IPS DF 4.7 (cell line): Measurements from ENCODE around the gene JDP2.

Experiments used
- DNase-seq: peaks from one replicate; pipeline ENCODE4 v3.0.0-alpha.2; 2013; ENCODE audit warnings: low spot score; ENCODE audit errors: extremely low read depth

JDP2 gene

DNA sequence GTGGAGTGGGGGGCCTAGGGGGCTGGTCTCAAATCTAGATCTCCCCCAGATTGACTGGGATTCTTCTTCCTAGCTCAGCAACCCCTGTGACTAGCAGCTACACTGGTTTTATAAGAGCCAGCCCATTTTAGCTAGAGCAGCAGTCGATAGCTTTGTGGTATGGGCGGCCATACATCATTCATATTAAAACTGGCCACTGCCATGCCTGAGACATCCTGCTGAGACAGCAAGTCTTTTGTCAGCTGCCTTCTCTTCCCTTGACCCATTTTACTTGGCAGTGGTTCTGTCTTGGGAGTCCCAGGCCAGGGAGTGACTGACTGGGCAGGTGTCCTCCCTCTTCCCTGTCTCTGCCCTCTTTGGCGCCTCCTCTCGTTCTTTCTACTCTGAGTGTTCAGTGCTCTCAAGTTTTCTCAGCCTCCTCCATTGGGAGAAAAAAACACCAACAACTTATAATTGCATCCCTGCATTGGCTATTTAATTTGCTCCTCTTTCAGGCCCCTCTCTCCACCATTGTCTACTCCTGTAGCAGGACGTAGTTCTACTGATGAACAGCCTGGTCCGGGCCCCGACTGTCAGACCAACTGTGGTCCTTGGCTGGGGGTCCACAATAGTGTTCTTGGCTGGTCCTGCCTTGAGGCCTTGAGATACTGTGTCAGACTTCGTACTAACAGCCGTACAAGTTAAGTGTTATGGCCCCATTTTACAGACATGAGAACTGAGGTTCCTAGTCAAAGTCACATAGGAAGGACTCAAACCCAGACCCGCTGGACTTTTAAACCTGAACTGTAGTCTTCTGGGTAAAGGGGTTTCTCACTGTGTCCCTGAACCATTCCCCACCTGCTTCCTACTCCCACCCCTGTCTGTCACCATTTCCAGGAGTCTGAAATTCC is 18.3 kb upstream of the JDP2 start:
- DNase-seq, result no peak

DNA sequence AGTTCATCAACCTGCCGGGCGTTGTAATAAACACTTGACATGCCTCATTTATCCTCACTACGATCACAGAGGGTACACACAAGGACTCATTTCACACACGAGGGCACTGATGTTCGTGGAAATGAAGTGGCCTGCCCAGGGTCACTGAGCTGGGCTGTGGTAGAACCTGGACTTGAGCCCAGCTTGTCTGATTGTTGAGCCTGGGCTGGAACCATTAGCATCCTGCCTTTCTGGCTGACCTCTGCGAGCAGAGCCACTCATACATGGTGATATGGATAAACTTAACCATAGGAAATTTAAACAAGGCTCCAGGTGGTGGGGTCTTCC is 16.6 kb upstream of the JDP2 start:
- DNase-seq, result no peak

DNA sequence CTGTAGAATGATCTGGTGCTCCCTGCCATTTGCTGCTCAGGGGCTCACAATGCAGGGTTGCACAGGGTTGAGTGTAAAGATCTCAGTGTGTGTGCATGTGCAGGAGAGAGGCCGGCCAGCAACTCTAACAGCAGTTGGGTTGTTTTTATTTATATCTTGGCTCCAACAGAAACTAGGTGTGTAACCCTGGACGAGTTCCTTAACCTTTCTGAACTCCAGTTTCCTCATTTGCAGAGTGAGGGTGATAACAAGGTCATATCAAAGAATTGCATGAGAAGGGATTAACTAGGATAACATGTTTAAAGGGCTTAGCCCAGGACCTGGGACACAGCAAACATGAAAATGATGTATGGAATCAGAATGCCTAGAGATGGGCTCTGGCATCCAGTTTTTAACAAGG is 14.8 kb upstream of the JDP2 start:
- DNase-seq, result no peak

- DNase-seq, result no peak
These were observed 10.1 kb upstream of the JDP2 start for GRCh38 chr14:75417674-75418073.

- DNase-seq, result peak; percentile 81
These were observed 8.7 kb upstream of the JDP2 start for GRCh38 chr14:75418850-75419768.

- no peak for DNase-seq
These were observed 5.7 kb upstream of the JDP2 start for GRCh38 chr14:75422169-75422568.

DNA sequence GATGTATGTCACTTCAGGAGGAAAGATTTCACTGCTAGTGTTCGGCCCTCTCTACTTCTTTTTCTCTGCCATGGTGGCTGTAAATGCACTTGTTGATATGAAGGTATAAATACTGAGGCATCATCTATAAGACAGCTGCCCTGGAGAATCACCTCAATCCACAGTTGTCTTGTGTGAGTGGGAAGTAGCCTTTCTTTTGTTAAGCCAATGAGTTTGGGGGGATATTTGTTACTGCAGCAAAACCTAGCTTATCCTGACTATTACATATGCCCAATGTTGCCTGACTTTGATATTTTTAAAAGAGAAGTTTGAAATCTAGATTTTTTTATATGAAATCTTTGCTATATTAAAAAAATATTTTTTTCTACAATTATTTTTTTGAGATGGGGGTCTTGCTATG is 3.3 kb upstream of the JDP2 start:
- no peak for DNase-seq

DNA sequence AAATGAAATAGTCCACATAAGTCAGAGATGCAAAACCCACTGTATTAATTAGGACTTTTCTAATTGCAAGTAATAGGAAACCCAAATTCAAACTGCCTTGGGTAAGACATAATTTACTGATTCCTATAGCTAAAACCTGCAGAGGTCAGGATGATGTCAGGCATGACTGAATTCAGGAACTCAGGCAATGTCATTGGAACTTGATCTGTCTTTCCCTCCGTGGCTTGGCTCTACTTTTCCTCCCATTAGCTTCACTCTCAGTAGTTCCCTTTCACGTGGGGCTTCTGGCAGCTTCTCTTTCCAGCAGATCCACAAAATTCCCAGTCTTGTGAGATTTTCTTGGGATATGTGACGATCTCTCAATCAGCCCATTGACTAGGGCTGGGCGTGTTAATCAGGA is 2.4 kb upstream of the JDP2 start:
- DNase-seq, result no peak

DNA sequence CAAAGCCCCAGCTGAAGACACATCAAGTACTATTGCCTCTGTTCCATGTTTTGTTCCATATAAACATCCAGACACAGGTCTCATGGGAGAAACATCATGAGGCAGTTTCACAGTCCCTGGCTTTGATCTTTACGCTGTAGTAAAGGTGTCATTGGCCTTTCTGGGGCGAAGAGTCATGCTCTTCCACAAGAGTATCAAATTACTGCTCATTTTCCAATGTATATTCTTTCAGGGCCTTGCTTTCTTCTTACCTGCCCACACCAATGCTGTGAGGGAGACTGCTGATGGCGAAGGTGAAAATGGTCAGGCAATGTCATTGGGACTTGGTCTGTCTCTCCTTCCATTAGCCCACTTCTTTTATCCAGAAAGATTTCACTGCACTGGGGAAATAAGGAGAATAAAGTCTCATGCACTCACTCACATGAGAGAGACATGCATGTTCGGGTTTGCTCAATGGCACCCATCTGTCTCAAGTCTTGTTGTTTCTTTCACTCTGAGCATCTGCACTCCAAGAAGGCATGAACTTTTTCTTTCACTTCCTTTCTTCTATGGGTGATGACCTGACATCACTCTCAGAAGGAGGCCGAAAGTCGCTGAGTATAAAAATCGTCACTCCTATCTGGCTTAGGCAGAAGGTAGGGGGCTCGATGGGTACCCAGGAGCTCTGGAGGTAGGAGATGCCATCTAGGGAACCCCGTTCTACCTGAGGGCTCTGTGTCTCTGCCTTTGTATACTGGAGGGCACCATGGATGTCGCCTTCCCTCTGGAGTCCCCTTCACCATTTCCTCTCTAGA is 1.3 kb upstream of the JDP2 start:
- DNase-seq, result no peak

DNA sequence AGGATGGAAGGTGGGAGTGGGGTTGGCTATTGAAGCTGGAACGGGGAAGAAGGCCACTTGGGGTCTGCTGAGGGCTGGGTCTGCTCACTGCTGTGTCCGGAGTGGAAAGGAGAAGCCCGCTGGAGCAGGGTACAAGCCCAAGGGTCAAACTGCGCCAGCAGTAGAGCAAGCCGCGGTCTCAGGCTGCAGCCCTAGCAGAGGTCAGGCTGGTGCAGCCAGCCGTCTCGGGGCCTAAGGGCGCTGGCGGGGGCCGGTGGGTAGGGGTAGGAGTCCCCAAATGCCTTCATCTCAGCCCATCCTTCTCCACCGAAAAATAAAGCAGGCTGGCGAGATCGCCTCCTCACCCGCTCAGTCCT is 718 bp upstream of the JDP2 start:
- DNase-seq, result no peak

GRCh38 chr14:75428230-75429104 is 645 bp downstream of the JDP2 start:
- no peak for DNase-seq

DNA sequence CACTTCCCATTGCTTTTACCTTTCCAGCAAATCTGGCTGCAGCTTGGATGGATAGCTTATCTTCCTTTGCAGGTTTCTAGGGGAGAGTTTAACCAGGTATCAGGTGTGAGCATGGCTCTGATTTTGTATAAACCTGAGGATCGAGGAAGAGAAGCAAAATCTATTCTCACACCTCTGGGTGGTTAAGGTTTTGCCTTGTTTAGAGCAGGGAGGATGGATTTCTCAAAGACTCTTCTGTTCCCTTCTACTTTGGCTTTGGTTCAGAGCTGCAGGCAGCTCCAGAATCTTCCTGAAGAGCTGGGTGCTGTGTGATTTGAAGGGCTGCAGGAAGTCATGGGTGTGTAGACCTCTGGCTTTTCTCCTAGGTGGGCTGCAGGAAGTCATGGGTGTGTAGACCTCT is 1.7 kb downstream of the JDP2 start:
- DNase-seq, result no peak

DNA sequence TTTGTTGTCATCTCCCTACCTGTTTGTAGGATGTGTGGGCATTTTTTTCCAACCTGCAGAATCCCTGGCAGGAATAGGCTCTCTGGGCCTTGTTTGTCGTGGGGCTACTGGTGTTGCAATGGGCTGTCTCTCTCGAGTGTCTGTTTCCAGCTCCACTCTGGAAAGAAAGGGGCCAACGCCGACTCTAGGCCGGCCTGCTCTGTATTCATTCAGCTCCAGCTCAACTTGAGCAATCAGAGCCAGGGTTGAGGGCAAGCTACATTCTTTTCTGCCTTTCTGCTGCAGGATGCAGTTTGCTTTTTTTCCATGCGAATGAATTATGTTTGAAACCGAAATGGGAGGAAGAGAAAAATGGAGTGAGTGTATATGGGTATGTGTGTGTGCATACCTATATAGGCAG is 2.3 kb downstream of the JDP2 start:
- DNase-seq, result no peak

DNA sequence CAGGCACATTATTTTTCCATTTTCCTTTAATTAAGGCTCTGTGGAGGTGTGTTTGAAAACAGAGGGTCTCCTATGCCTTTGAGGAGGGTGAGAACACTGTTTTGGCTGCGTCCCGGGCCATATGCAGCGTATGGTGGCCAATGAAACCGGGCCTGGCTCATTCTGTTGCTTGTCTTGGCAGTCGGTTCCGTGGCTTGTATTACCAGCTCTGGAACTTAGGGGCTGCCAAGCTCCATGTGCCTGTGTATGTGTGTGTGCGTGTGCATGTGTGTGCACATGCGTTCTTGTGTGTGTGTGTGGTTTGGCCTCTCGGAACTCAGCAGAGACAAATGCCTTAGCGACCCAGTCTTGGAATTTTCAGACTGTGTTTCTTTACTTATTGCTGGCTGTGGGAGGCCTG is 2.7 kb downstream of the JDP2 start:
- no peak for DNase-seq

GRCh38 chr14:75430976-75431375 is 3.2 kb downstream of the JDP2 start:
- no peak for DNase-seq

GRCh38 chr14:75431827-75432226 is 4.0 kb downstream of the JDP2 start:
- no peak for DNase-seq

GRCh38 chr14:75432411-75432810 is 4.6 kb downstream of the JDP2 start:
- no peak for DNase-seq

DNA sequence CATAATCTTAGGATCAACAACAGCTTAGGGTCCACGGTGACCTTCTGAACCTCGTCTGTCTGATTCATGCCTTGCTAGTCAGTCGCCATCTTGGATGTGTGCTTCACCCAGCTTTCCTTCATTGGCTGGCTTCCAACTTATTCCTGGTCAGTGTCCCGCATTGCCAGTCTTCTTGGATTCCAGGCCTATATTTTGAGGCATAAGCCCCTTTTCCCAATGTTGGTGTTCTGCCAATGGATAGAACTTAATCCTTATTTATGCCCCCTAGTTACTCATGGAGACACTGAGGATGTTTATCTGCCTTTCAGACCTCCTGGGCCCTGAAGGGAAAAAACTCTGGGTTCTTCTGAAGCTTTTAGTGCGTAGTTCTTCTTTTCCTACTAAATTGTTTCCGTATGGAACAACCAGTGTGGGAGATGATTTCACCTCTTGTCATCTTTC is 5.8 kb downstream of the JDP2 start:
- DNase-seq, result no peak

DNA sequence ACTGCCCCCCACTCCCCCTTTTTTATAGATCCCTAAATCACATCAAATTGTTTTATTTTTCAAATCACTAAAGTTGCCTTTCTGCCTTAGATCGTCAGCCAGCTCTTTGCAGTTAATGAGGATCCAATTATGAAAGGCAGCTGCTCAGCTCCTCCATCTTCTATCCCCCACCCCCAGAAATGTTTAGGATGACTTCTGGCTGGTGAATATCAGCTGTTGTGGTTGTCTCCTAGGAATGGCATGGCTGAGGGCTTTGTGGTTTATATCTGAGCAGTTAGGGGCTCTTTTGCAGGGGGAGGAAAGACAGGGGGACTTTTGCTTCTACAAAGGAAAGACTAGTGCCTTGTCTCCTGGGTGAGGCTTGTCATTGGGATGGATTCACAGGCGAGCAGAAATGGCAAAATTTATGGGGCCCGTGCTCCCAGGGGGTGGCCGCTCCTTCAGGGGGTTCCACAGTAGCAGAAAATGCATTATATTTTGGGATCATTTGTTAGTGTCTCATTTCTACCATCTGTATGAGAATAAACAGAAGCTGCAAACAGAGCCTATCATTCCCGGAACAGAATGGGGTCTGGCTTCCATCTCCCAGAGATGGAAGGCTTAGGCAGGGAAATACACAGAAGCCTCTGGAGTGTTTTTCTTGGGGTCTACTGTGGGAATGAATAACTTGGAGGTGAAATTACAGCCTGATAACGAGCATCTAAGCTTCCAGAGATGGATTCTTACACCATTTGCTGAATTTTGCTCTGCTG is 6.5 kb downstream of the JDP2 start:
- DNase-seq, result no peak

GRCh38 chr14:75434890-75435248 is 7.0 kb downstream of the JDP2 start:
- DNase-seq, result no peak
